Kidney tubule cell (primary cell): ENCODE results near the gene CBR1.
"Not testable (repeated sequence)": the region's sequence is repeated elsewhere in the genome, so short reads cannot be mapped to it uniquely, and the experiment has no call there.

Source experiments
- DNase-seq: peaks from one replicate; pipeline ENCODE4 v3.0.0-alpha.2; 2018; ENCODE audit warnings: low spot score

Gene CBR1

GRCh38 chr21:36079671-36080070, 9.8 kb downstream of the CBR1 start:
- no peak for DNase-seq

GRCh38 chr21:36080386-36080785, 10.6 kb downstream of the CBR1 start:
- DNase-seq, result no peak

- DNase-seq, result no peak
These were observed 12.4 kb downstream of the CBR1 start for GRCh38 chr21:36082237-36082664.

GRCh38 chr21:36087362-36088138, 17.7 kb downstream of the CBR1 start:
- no peak for DNase-seq

- DNase-seq, result no peak
These were observed 20.1 kb downstream of the CBR1 start for GRCh38 chr21:36089946-36090345.

- peak; percentile 60 for DNase-seq
These were observed 22.9 kb downstream of the CBR1 start for GRCh38 chr21:36092681-36093080.

GRCh38 chr21:36093512-36093911, 23.7 kb downstream of the CBR1 start:
- no peak for DNase-seq

- DNase-seq, result no peak
These were observed 26.8 kb downstream of the CBR1 start for GRCh38 chr21:36096398-36097290.

- peak; percentile 86 for DNase-seq
These were observed 27.8 kb downstream of the CBR1 start for GRCh38 chr21:36097427-36098181.

GRCh38 chr21:36098182-36098532, 28.3 kb downstream of the CBR1 start:
- no peak for DNase-seq

GRCh38 chr21:36099000-36099399, 29.2 kb downstream of the CBR1 start:
- no peak for DNase-seq

- not testable (repeated sequence) for DNase-seq
These were observed 29.9 kb downstream of the CBR1 start for GRCh38 chr21:36099695-36100211.

GRCh38 chr21:36100971-36101641, 31.3 kb downstream of the CBR1 start:
- DNase-seq, result no peak

GRCh38 chr21:36103434-36103833, 33.6 kb downstream of the CBR1 start:
- peak; percentile 23 for DNase-seq

- peak; percentile 95 for DNase-seq
These were observed 34.8 kb downstream of the CBR1 start for GRCh38 chr21:36104317-36105300.

- DNase-seq, result peak; percentile 45
These were observed 35.6 kb downstream of the CBR1 start for GRCh38 chr21:36105327-36105842.

- DNase-seq, result no peak
These were observed 40.0 kb downstream of the CBR1 start for GRCh38 chr21:36109868-36110267.

GRCh38 chr21:36111238-36111637, 41.4 kb downstream of the CBR1 start:
- DNase-seq, result peak; percentile 23

- peak; percentile 38 for DNase-seq
These were observed 44.0 kb downstream of the CBR1 start for GRCh38 chr21:36113647-36114428.
